Parathyroid adenoma (tissue), 2 donors: Measurements from ENCODE around the gene NFATC2.
"Not testable (repeated sequence)": the region's sequence is repeated elsewhere in the genome, so short reads cannot be mapped to it uniquely, and the experiment has no call there.

Source experiments
- H2AFZ ChIP-seq: fragments of 300-600 bp; sonication (generic); one replicate; pipeline ENCODE4 v1.7.0; 2017; ENCODE audit warnings: antibody characterized with exemption, mild to moderate bottlenecking
- H3K27ac ChIP-seq: fragments of 300-600 bp; sonication (generic); one replicate; pipeline ENCODE4 v1.7.0; 2017
- H3K27me3 ChIP-seq: fragments of 300-600 bp; sonication (generic); one replicate; pipeline ENCODE4 v1.7.0; 2017; ENCODE audit warnings: low read length; ENCODE audit not compliant: control insufficient read depth, insufficient read depth
- H3K36me3 ChIP-seq: fragments of 300-600 bp; sonication (generic); one replicate; pipeline ENCODE4 v1.7.0; 2017; ENCODE audit warnings: low read length; ENCODE audit not compliant: control insufficient read depth, insufficient read depth
- H3K4me1 ChIP-seq: fragments of 300-600 bp; sonication (generic); one replicate; pipeline ENCODE4 v1.7.0; 2017; ENCODE audit warnings: control low read depth
- H3K4me2 ChIP-seq: fragments of 300-600 bp; sonication (generic); one replicate; pipeline ENCODE4 v1.7.0; 2017; ENCODE audit warnings: low read length
- H3K4me3 ChIP-seq: fragments of 300-600 bp; sonication (generic); one replicate; pipeline ENCODE4 v1.7.0; 2017; ENCODE audit warnings: low read depth, low read length
- H3K79me2 ChIP-seq: fragments of 300-600 bp; sonication (generic); one replicate; pipeline ENCODE4 v1.7.0; 2017; ENCODE audit warnings: control low read depth
- H3K9ac ChIP-seq: fragments of 300-600 bp; sonication (generic); one replicate; pipeline ENCODE4 v1.7.0; 2017; ENCODE audit warnings: mild to moderate bottlenecking
- H3K9me3 ChIP-seq: fragments of 300-600 bp; sonication (generic); one replicate; pipeline ENCODE4 v1.7.0; 2017; ENCODE audit warnings: low read length; ENCODE audit not compliant: control insufficient read depth
- CTCF ChIP-seq: fragments of 300-600 bp; sonication (generic); IDR thresholded peaks from one replicate; pipeline ENCODE4 v1.7.0; 2017; ENCODE audit warnings: antibody characterized with exemption, mild to moderate bottlenecking
- donor health status: primary hyperparathyroidism.

Gene NFATC2

GRCh38 chr20:51467956-51468626, 74.4 kb downstream of the NFATC2 start:
- no peaks in the 10 kb centered on the region for H3K27me3 ChIP-seq
- H3K27ac ChIP-seq = no peak overlapping the region
- H3K4me3 ChIP-seq = no peak overlapping the region
- no peak overlapping the region for H3K4me2 ChIP-seq
- H3K4me1 ChIP-seq = peaks cover 7% of the 10 kb centered on the region
- no peaks in the 10 kb centered on the region for H3K36me3 ChIP-seq
- no peaks in the 10 kb centered on the region for H3K9me3 ChIP-seq
- H3K79me2 ChIP-seq = no peaks in the 10 kb centered on the region
- no peak for TF ChIP-seq CTCF
- no peak overlapping the region for H3K9ac ChIP-seq
- H2AFZ ChIP-seq = peak overlapping the region; percentile 25

- H3K9ac ChIP-seq = no peak overlapping the region
- no peaks in the 10 kb centered on the region for H3K36me3 ChIP-seq
- no peak overlapping the region for H3K27ac ChIP-seq
Observed at GRCh38 chr20:51463998-51464397, 78.5 kb downstream of the NFATC2 start.

GRCh38 chr20:51463560-51463959, 79.0 kb downstream of the NFATC2 start:
- H3K4me3 ChIP-seq = no peak overlapping the region
- TF ChIP-seq CTCF = no peak
- no peaks in the 10 kb centered on the region for H3K79me2 ChIP-seq
- H3K9ac ChIP-seq = no peak overlapping the region
- H2AFZ ChIP-seq = peak overlapping the region; percentile 76
- no peak overlapping the region for H3K4me2 ChIP-seq
- no peaks in the 10 kb centered on the region for H3K9me3 ChIP-seq
- no peaks in the 10 kb centered on the region for H3K36me3 ChIP-seq
- H3K27ac ChIP-seq = no peak overlapping the region
- no peaks in the 10 kb centered on the region for H3K27me3 ChIP-seq
- no peaks in the 10 kb centered on the region for H3K4me1 ChIP-seq

More at GRCh38 chr20:51463998-51464397, 78.5 kb downstream of the NFATC2 start:
- no peak overlapping the region for H3K4me2 ChIP-seq
- H3K4me1 ChIP-seq = no peaks in the 10 kb centered on the region
- H3K4me3 ChIP-seq = no peak overlapping the region
- no peaks in the 10 kb centered on the region for H3K27me3 ChIP-seq
- H3K9me3 ChIP-seq = no peaks in the 10 kb centered on the region
- H2AFZ ChIP-seq = no peak overlapping the region
- H3K79me2 ChIP-seq = no peaks in the 10 kb centered on the region
- no peak for TF ChIP-seq CTCF

GRCh38 chr20:51462566-51463276, 79.8 kb downstream of the NFATC2 start:
- Histone ChIP-seq H3K4me3 (no peak overlapping the region), H3K27ac (no peak overlapping the region), H3K4me1 (no peaks in the 10 kb centered on the region), H3K9me3 (no peaks in the 10 kb centered on the region), H3K9ac (no peak overlapping the region), H2AFZ (peak overlapping the region; percentile 76), H3K4me2 (no peak overlapping the region), H3K27me3 (no peaks in the 10 kb centered on the region), H3K36me3 (no peaks in the 10 kb centered on the region), H3K79me2 (no peaks in the 10 kb centered on the region)
- no peak for TF ChIP-seq CTCF

GRCh38 chr20:51461846-51462245, 80.7 kb downstream of the NFATC2 start:
- H2AFZ ChIP-seq, H3K27me3 ChIP-seq, H3K4me2 ChIP-seq, H3K9me3 ChIP-seq, H3K4me1 ChIP-seq, H3K79me2 ChIP-seq, H3K36me3 ChIP-seq, H3K27ac ChIP-seq, H3K9ac ChIP-seq, H3K4me3 ChIP-seq: not testable (repeated sequence)
